DND-41 (cell line): Measurements from ENCODE around the gene JAGN1.
A peak's percentile ranks its signal among the peaks of the same experiment; 100 is the strongest.
"Not testable (repeated sequence)": the region's sequence is repeated elsewhere in the genome, so short reads cannot be mapped to it uniquely, and the experiment has no call there.

ENCODE experiments used
- ATAC-seq: fragments of 200-7000 bp; cut with Tn5 transposase; 3 replicates; pipeline ENCODE4 v1.9.1; 2021; ENCODE audit warnings: low read depth; ENCODE audit not compliant: insufficient read depth
- DNase-seq: peaks from one replicate; pipeline ENCODE4 v3.0.0-alpha.2; 2020
- H2AFZ ChIP-seq: 2 replicates; pipeline ENCODE4 v1.6.0; 2012; ENCODE audit warnings: low read depth, low read length
- H3K27ac ChIP-seq: 2 replicates; pipeline ENCODE4 v1.5.1; 2012; ENCODE audit warnings: low read length, inconsistent platforms
- H3K27me3 ChIP-seq: fragments of 200-600 bp; sonication (generic); 2 replicates; pipeline ENCODE4 v1.6.0; 2012; ENCODE audit warnings: low read length, mild to moderate bottlenecking, inconsistent platforms; ENCODE audit not compliant: insufficient read depth, poor library complexity
- H3K36me3 ChIP-seq: 2 replicates; pipeline ENCODE4 v1.5.1; 2012; ENCODE audit warnings: low read length, inconsistent platforms; ENCODE audit not compliant: insufficient read depth
- H3K4me1 ChIP-seq: 2 replicates; pipeline ENCODE4 v1.5.1; 2012; ENCODE audit warnings: mild to moderate bottlenecking, low read length; ENCODE audit not compliant: insufficient read depth
- H3K4me2 ChIP-seq: 2 replicates; pipeline ENCODE4 v1.6.0; 2012; ENCODE audit warnings: mild to moderate bottlenecking, moderate library complexity, low read length, inconsistent platforms; ENCODE audit not compliant: insufficient read depth
- H3K4me3 ChIP-seq, 2 experiments: fragments of 200-600 bp in 1 of 2; shearing (Covaris generic) in 1 of 2; 2 replicates each; pipeline ENCODE4 v1.5.1; 2012 to 2016; ENCODE audit warnings: inconsistent platforms in 2 of 2, low read length in 2 of 2, mild to moderate bottlenecking in 2 of 2, low read depth in 1 of 2, moderate library complexity in 1 of 2
- H3K79me2 ChIP-seq: 2 replicates; pipeline ENCODE4 v1.6.0; 2012; ENCODE audit warnings: low read length, inconsistent platforms; ENCODE audit not compliant: insufficient read depth
- H3K9ac ChIP-seq: 2 replicates; pipeline ENCODE4 v1.6.0; 2012; ENCODE audit warnings: low read depth, mild to moderate bottlenecking, inconsistent platforms, low read length, moderate library complexity
- H3K9me3 ChIP-seq: 2 replicates; pipeline ENCODE4 v1.5.1; 2012; ENCODE audit warnings: low read length, moderate library complexity, mild to moderate bottlenecking, inconsistent platforms; ENCODE audit not compliant: insufficient read depth, severe bottlenecking
- H4K20me1 ChIP-seq: 2 replicates; pipeline ENCODE4 v1.6.0; 2012; ENCODE audit warnings: low read length; ENCODE audit not compliant: insufficient read depth
- CTCF ChIP-seq: IDR thresholded peaks from 2 replicates; pipeline ENCODE4 v1.5.1; 2012; ENCODE audit warnings: borderline replicate concordance, low read length, moderate library complexity, mild to moderate bottlenecking; ENCODE audit not compliant: poor library complexity, severe bottlenecking; ENCODE audit errors: extremely low read depth
- EZH2 ChIP-seq: IDR thresholded peaks from 3 replicates; pipeline ENCODE4 v1.6.1; 2012; ENCODE audit warnings: borderline replicate concordance, low read depth, mild to moderate bottlenecking, moderate library complexity, low read length, inconsistent platforms; ENCODE audit not compliant: severe bottlenecking

Gene JAGN1

GRCh38 chr3:9935966-9936510, 45.6 kb downstream of the JAGN1 start:
- no peaks in the 10 kb centered on the region for H4K20me1 ChIP-seq
- DNase-seq: no peak
- H2AFZ ChIP-seq: no peak overlapping the region
- no peaks in the 10 kb centered on the region for H3K9me3 ChIP-seq
- no peak overlapping the region for H3K27ac ChIP-seq
- no peak for ATAC-seq
- H3K9ac ChIP-seq: no peak overlapping the region
- H3K4me3 ChIP-seq: no peak overlapping the region
- H3K79me2 ChIP-seq: peaks cover 12% of the 10 kb centered on the region
- TF ChIP-seq EZH2 (no peak), CTCF (no peak)
- peaks cover 19% of the 10 kb centered on the region for H3K36me3 ChIP-seq
- H3K4me2 ChIP-seq: 0 out of 2 replicates have a peak overlapping the region, but pooled peaks have one; percentile 94
- H3K27me3 ChIP-seq: no peaks in the 10 kb centered on the region
- H3K4me1 ChIP-seq: peaks cover 40% of the 10 kb centered on the region

GRCh38 chr3:9937486-9938238, 47.3 kb downstream of the JAGN1 start:
- Histone ChIP-seq H4K20me1 (no peaks in the 10 kb centered on the region), H3K36me3 (peaks cover 23% of the 10 kb centered on the region), H3K27me3 (no peaks in the 10 kb centered on the region), H3K27ac (no peak overlapping the region), H3K79me2 (peaks cover 12% of the 10 kb centered on the region), H3K4me2 (no peak overlapping the region), H3K4me3 (no peak overlapping the region), H3K4me1 (peaks cover 31% of the 10 kb centered on the region), H3K9ac (no peak overlapping the region), H2AFZ (no peak overlapping the region), H3K9me3 (no peaks in the 10 kb centered on the region)
- no peak for ATAC-seq
- TF ChIP-seq EZH2 (no peak), CTCF (no peak)
- no peak for DNase-seq

GRCh38 chr3:9938966-9939365, 48.6 kb downstream of the JAGN1 start:
- no peak overlapping the region for H3K27ac ChIP-seq
- peaks cover 26% of the 10 kb centered on the region for H3K36me3 ChIP-seq
- no peak overlapping the region for H3K4me3 ChIP-seq
- H3K9ac ChIP-seq: no peak overlapping the region
- no peaks in the 10 kb centered on the region for H3K9me3 ChIP-seq
- DNase-seq (no peak), ATAC-seq (no peak)
- H3K4me2 ChIP-seq: no peak overlapping the region
- no peak overlapping the region for H2AFZ ChIP-seq
- peaks cover 22% of the 10 kb centered on the region for H3K4me1 ChIP-seq
- no peak for TF ChIP-seq EZH2
- no peak for TF ChIP-seq CTCF
- H4K20me1 ChIP-seq: no peaks in the 10 kb centered on the region
- H3K27me3 ChIP-seq: no peaks in the 10 kb centered on the region
- peaks cover 11% of the 10 kb centered on the region for H3K79me2 ChIP-seq

- not testable (repeated sequence) for H3K27me3 ChIP-seq, ATAC-seq, H3K9me3 ChIP-seq, H3K27ac ChIP-seq, H3K4me2 ChIP-seq, DNase-seq, H3K9ac ChIP-seq, H3K4me3 ChIP-seq, H2AFZ ChIP-seq, H3K79me2 ChIP-seq, H4K20me1 ChIP-seq
- H3K36me3 ChIP-seq: peaks cover 28% of the 10 kb centered on the region
- H3K4me1 ChIP-seq: peaks cover 13% of the 10 kb centered on the region
Measured at GRCh38 chr3:9939906-9940305, 49.5 kb downstream of the JAGN1 start.
